Osteocyte (in vitro differentiated cells): ENCODE results near the gene EDAR. TPM values are rescaled to one million over a fixed set of nuclear protein-coding genes. Genes with fewer than 3 reads are reported as not detected.

Source experiments
- DNase-seq: peaks from one replicate; pipeline ENCODE4 v3.0.0; 2021; ENCODE audit warnings: mixed read lengths; ENCODE audit not compliant: unreplicated experiment; ENCODE audit errors: extremely low spot score
- H3K27ac Mint-ChIP-seq: one replicate; pipeline ENCODE4 v1.8.0; 2021; ENCODE audit warnings: mild to moderate bottlenecking, mixed read lengths; ENCODE audit not compliant: unreplicated experiment
- H3K27me3 Mint-ChIP-seq: one replicate; pipeline ENCODE4 v1.8.0; 2021; ENCODE audit warnings: mixed read lengths; ENCODE audit not compliant: unreplicated experiment
- H3K36me3 Mint-ChIP-seq: one replicate; pipeline ENCODE4 v1.8.0; 2021; ENCODE audit warnings: mixed read lengths; ENCODE audit not compliant: unreplicated experiment
- H3K4me1 Mint-ChIP-seq: one replicate; pipeline ENCODE4 v1.8.0; 2021; ENCODE audit warnings: mixed read lengths; ENCODE audit not compliant: unreplicated experiment
- H3K4me3 Mint-ChIP-seq: one replicate; pipeline ENCODE4 v1.8.0; 2021; ENCODE audit warnings: mild to moderate bottlenecking, moderate library complexity, mixed read lengths; ENCODE audit not compliant: unreplicated experiment
- H3K9me3 Mint-ChIP-seq: one replicate; pipeline ENCODE4 v1.8.0; 2021; ENCODE audit warnings: mixed read lengths; ENCODE audit not compliant: unreplicated experiment
- CTCF ChIP-seq: fragments of 200-600 bp; sonication (generic); IDR thresholded peaks from 2 replicates; pipeline ENCODE4 v1.5.0; 2021; ENCODE audit warnings: antibody characterized with exemption, mild to moderate bottlenecking, moderate library complexity
- total RNA-seq: library from RNA; stranded (reverse); gene quantifications from 2 replicates; pipeline ENCODE4 v1.2.1, GENCODE V29; 2021

EDAR gene
- total RNA-seq, 1 donor from 2014 or later: not detected

GRCh38 chr2:108938077-108938710, 50.8 kb downstream of the EDAR start:
- TF ChIP-seq CTCF: no peak
- no peak for DNase-seq
- Mint-ChIP-seq H3K27me3 (peaks cover 74% of the 10 kb centered on the region), H3K4me3 (no peak overlapping the region), H3K36me3 (no peaks in the 10 kb centered on the region), H3K4me1 (no peaks in the 10 kb centered on the region), H3K9me3 (no peaks in the 10 kb centered on the region), H3K27ac (no peak overlapping the region)

DNA sequence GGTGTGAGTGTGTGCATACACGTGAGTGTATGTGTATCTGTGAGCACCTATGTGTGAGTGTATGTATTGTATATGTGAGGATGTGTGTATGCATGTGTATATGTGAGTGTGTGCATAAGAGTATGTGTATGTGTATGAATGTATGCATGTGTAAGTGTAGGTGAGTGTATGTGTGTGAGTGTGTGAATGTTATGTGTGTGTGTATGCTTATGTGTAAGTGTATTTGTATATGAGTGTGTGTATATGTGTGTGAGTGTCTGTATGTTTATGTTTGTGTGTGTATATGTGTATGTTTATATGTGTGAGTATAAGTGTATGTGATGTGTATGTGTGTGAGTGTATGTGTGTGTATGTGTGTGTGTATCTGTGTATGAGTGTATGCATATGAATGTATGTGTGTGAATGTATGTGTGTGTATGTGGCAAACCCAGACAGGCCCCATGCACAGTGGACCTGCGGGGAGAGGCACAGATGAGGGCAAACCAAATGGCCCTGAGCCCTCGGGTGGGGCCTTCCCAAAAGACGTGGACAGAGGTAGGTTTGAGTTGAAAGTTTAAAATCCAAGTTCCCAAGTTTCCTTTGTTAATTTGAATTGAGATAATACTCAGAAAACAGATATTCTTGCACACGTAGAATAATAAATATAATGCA, 51.5 kb downstream of the EDAR start:
- Mint-ChIP-seq H3K4me1 (no peaks in the 10 kb centered on the region), H3K27me3 (peaks cover 73% of the 10 kb centered on the region), H3K4me3 (no peak overlapping the region), H3K36me3 (no peaks in the 10 kb centered on the region), H3K9me3 (no peaks in the 10 kb centered on the region), H3K27ac (no peak overlapping the region)
- no peak for DNase-seq
- no peak for TF ChIP-seq CTCF

DNA sequence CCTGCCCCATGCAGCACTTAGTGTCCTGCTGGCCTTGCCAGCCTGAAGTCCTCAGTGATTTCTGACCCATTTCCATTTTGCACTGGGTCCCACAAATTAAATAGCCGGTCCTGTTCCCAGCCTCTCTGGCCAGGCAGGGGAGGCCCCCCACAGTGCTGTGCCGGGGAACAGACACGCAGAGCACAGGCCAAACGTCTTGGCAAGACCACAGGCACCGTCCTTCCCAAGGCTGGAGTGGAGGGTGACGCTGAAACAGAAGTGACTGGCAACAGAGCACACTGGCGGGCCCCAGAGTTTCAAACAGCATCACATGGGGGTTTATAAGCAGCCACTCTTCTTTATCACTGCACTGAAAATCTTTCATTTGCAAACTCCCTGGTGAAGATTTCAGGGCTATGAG, 52.2 kb downstream of the EDAR start:
- TF ChIP-seq CTCF: no peak
- H3K36me3 Mint-ChIP-seq: no peaks in the 10 kb centered on the region
- H3K27ac Mint-ChIP-seq: no peak overlapping the region
- no peak overlapping the region for H3K4me3 Mint-ChIP-seq
- H3K27me3 Mint-ChIP-seq: peaks cover 71% of the 10 kb centered on the region
- no peak for DNase-seq
- no peaks in the 10 kb centered on the region for H3K9me3 Mint-ChIP-seq
- no peaks in the 10 kb centered on the region for H3K4me1 Mint-ChIP-seq

GRCh38 chr2:108936076-108936864, 52.8 kb downstream of the EDAR start:
- Mint-ChIP-seq H3K36me3 (no peaks in the 10 kb centered on the region), H3K27me3 (peaks cover 72% of the 10 kb centered on the region), H3K4me1 (no peaks in the 10 kb centered on the region), H3K4me3 (no peak overlapping the region), H3K9me3 (no peaks in the 10 kb centered on the region), H3K27ac (no peak overlapping the region)
- no peak for DNase-seq
- TF ChIP-seq CTCF: no peak

- peaks cover 70% of the 10 kb centered on the region for H3K27me3 Mint-ChIP-seq
- DNase-seq: no peak
- H3K36me3 Mint-ChIP-seq: no peaks in the 10 kb centered on the region
- no peaks in the 10 kb centered on the region for H3K4me1 Mint-ChIP-seq
- H3K9me3 Mint-ChIP-seq: no peaks in the 10 kb centered on the region
- no peak overlapping the region for H3K27ac Mint-ChIP-seq
- no peak overlapping the region for H3K4me3 Mint-ChIP-seq
- TF ChIP-seq CTCF: no peak
Observed at GRCh38 chr2:108935271-108935741, 53.7 kb downstream of the EDAR start.
